Measurements from ENCODE around the gene MAMDC2. TPM values are rescaled to one million over a fixed set of nuclear protein-coding genes. Genes with fewer than 3 reads are reported as not detected.

MAMDC2 gene
- total and polyA plus RNA-seq, 2 of the 8 experiments (the other 6 are each of a cell fraction or from before 2014, with no cell fraction given) = 6.1 to 15.4 TPM

- TF ChIP-seq TAF7 (optimal IDR thresholded peaks at IDR 0.05; ENCODE audit: borderline replicate concordance, low read depth, low read length) (no peak), SP2 (IDR thresholded peaks at IDR 0.05; ENCODE audit: low read length) (no peak), POLR2AphosphoS5 (IDR thresholded peaks at IDR 0.05; ENCODE audit: low read depth, low read length) (no peak), MAX (IDR thresholded peaks at IDR 0.05) (no peak), EP300 (IDR thresholded peaks at IDR 0.05; ENCODE audit: borderline replicate concordance in 1 of 2, low read depth in 2 of 2, low read length in 2 of 2) (no peak), RBBP5 (IDR thresholded peaks at IDR 0.05; ENCODE audit: borderline replicate concordance, low read depth, low read length) (no peak), BACH1 (IDR thresholded peaks at IDR 0.05; ENCODE audit: low read length) (no peak)
Measured at GRCh38 chr9:70144131-70144503, 100.5 kb downstream of the MAMDC2 start (continued).

All from H1 (cell line).